IPS-18a (cell line): ENCODE results near the gene FPR2.

Experiments used
- H3K27ac ChIP-seq: one replicate; pipeline ENCODE4 v1.5.1; 2013; ENCODE audit warnings: low read length
- H3K27me3 ChIP-seq: one replicate; pipeline ENCODE4 v1.6.1; 2013; ENCODE audit warnings: mild to moderate bottlenecking, low read length; ENCODE audit not compliant: control insufficient read depth, insufficient read depth
- H3K36me3 ChIP-seq: one replicate; pipeline ENCODE4 v1.6.1; 2013; ENCODE audit warnings: low read depth, low read length; ENCODE audit not compliant: control insufficient read depth
- H3K4me1 ChIP-seq: one replicate; pipeline ENCODE4 v1.6.1; 2013; ENCODE audit warnings: low read depth, low read length; ENCODE audit not compliant: control insufficient read depth
- H3K4me3 ChIP-seq: one replicate; pipeline ENCODE4 v1.5.1; 2013; ENCODE audit warnings: low read length
- H3K9ac ChIP-seq: one replicate; pipeline ENCODE4 v1.6.1; 2013; ENCODE audit warnings: mild to moderate bottlenecking, low read length, moderate library complexity
- H3K9me3 ChIP-seq: one replicate; pipeline ENCODE4 v1.6.1; 2013; ENCODE audit warnings: low read depth, low read length; ENCODE audit not compliant: control insufficient read depth

The FPR2 gene

DNA sequence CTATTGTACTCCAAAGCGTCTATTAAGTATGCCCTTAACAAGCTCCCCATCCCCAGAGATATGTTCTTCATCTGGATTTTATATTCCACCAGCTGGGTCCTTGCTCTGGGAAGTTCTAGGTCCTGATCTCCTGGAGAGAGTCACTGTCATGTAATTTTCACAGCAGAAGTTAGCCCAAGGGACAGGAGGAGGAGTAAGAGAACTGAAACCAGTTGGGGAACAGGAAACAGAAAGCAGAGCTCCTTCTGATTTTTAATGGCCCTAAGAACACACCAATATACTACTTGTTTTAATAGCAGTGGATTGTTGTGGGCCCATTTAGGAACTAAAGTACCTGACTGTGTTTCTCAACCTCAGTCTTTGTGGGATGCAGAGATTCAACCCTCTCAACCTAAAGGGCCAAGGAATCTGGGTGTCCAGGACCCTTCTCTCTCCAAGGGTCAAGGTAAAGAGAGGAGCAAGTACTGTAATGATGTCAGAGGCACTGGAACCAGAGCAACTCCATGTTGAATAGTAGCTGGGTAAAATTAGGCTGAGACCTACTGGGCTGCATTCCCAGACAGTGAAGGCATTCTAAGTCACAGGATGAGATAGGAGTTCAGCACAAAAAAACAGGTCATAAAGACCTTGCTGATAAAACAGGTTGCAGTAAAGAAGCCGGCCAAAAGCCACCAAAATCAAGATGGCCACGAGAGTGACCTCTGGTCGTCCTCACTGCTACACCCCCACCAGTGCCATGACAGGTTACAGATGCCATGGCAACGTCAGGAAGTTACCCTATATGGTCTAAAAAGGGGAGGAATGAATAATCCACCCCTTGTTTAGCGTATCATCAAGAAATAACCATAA is 25.9 kb downstream of the FPR2 start:
- Histone ChIP-seq H3K4me1 (no peaks in the 10 kb centered on the region), H3K27me3 (no peaks in the 10 kb centered on the region), H3K9ac (no peak overlapping the region), H3K9me3 (no peaks in the 10 kb centered on the region), H3K4me3 (no peak overlapping the region), H3K27ac (no peak overlapping the region), H3K36me3 (no peaks in the 10 kb centered on the region)

DNA sequence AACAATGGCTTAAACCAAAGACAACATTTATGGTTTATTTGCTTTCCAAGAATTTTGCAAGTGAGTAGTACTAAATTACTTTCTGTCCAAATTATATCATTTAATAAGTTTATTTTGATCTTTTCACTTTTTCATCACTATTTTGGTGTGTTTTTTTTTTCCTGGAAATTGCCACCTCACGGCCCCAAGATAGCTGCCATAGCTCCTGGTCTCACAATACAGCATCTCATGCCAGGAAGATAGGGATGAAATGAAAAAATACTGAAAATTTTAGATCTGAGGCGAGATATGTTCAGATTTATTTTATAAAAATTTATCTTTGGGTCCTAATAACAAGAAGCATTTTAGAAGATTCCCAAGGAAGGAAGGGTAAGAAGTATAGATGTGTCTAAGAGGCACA is 27.0 kb downstream of the FPR2 start:
- Histone ChIP-seq H3K27me3 (no peaks in the 10 kb centered on the region), H3K9ac (no peak overlapping the region), H3K36me3 (no peaks in the 10 kb centered on the region), H3K9me3 (no peaks in the 10 kb centered on the region), H3K4me3 (no peak overlapping the region), H3K27ac (no peak overlapping the region), H3K4me1 (no peaks in the 10 kb centered on the region)

- no peaks in the 10 kb centered on the region for H3K36me3 ChIP-seq
- H3K27ac ChIP-seq, result no peak overlapping the region
- no peak overlapping the region for H3K4me3 ChIP-seq
- no peaks in the 10 kb centered on the region for H3K9me3 ChIP-seq
- no peaks in the 10 kb centered on the region for H3K27me3 ChIP-seq
- H3K4me1 ChIP-seq, result no peaks in the 10 kb centered on the region
- no peak overlapping the region for H3K9ac ChIP-seq
Observed at GRCh38 chr19:51789061-51789795, 28.2 kb downstream of the FPR2 start.

- no peaks in the 10 kb centered on the region for H3K9me3 ChIP-seq
- no peaks in the 10 kb centered on the region for H3K36me3 ChIP-seq
- no peaks in the 10 kb centered on the region for H3K4me1 ChIP-seq
- H3K4me3 ChIP-seq, result no peak overlapping the region
- no peak overlapping the region for H3K9ac ChIP-seq
- H3K27ac ChIP-seq, result no peak overlapping the region
- no peaks in the 10 kb centered on the region for H3K27me3 ChIP-seq
Observed at GRCh38 chr19:51792932-51793331, 32.0 kb downstream of the FPR2 start.

GRCh38 chr19:51793994-51794393 is 33.0 kb downstream of the FPR2 start:
- Histone ChIP-seq H3K27ac (no peak overlapping the region), H3K36me3 (no peaks in the 10 kb centered on the region), H3K4me3 (no peak overlapping the region), H3K27me3 (no peaks in the 10 kb centered on the region), H3K9me3 (no peaks in the 10 kb centered on the region), H3K4me1 (no peaks in the 10 kb centered on the region), H3K9ac (no peak overlapping the region)

DNA sequence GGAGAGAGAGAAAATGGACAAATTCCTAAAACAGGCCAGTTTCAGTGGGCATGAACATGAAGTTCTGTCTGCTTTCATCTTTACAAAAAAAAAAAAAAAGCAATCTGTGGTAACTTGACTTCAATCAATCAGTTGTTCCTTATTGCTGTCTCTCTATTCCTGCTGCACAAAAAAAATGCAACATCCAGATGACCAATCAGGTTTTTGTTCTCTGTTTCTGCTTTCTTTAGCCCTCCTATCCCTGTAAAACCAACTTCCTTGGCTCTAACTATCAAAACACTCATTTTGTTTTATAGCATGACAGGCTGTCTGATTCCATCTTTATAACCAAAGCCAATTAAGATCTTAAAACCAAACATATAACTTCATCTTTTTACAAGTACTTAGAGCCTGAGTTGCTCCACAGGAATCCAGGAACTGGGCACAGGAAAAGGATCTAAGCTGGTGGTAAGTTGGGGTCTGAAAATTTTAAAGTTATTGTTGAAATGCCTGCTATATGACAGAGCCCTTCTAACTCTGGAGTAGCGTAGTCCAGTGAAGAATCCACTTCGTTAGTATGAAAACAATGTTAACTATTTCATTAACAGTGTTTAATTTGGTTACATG is 34.0 kb downstream of the FPR2 start, which contains the start of gene FPR3:
Gene FPR3 (plus strand): TSS at position 273 of the 606 bp plus-strand sequence. CDS start 28,592 bp downstream, outside the sequence.
- no peak within 1 kb of the TSS for H3K9ac ChIP-seq
- H3K27me3 ChIP-seq, result no peaks in the 10 kb centered on the region
- H3K27ac ChIP-seq, result no peak within 1 kb of the TSS

GRCh38 chr19:51796195-51796679 is 35.3 kb downstream of the FPR2 start:
- H3K4me1 ChIP-seq, result no peaks in the 10 kb centered on the region
- H3K4me3 ChIP-seq, result no peak overlapping the region
- H3K9me3 ChIP-seq, result peaks cover 4% of the 10 kb centered on the region
- no peak overlapping the region for H3K27ac ChIP-seq
- no peaks in the 10 kb centered on the region for H3K36me3 ChIP-seq
- H3K9ac ChIP-seq, result no peak overlapping the region
- H3K27me3 ChIP-seq, result no peaks in the 10 kb centered on the region

More for the DNA sequence above, 34.0 kb downstream of the FPR2 start, which contains the start of gene FPR3:
- no peaks in the 10 kb centered on the region for H3K36me3 ChIP-seq
- no peaks in the 10 kb centered on the region for H3K9me3 ChIP-seq
- no peak within 1 kb of the TSS for H3K4me3 ChIP-seq
- H3K4me1 ChIP-seq, result no peaks in the 10 kb centered on the region

DNA sequence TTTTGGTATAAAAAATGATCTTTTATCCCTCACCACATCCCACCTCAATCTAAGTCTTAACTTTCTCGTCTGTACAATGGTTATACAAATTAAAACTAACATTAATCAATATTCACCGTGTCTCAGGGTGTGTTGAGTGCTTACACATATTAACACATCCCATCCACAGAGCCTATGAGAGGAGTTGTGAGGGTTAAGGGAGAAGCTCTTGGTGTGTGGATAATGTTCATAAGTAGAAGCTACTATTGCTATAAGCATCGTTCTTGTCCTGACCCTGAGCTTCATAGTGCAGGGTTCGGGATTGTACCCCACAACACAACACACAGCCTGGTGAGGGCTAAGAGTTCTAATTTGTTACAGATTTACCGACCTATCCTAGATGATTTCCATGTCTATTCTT is 36.5 kb downstream of the FPR2 start:
- H3K9ac ChIP-seq, result no peak overlapping the region
- H3K9me3 ChIP-seq, result peaks cover 7% of the 10 kb centered on the region
- no peak overlapping the region for H3K27ac ChIP-seq
- no peaks in the 10 kb centered on the region for H3K27me3 ChIP-seq
- no peak overlapping the region for H3K4me3 ChIP-seq
- H3K4me1 ChIP-seq, result no peaks in the 10 kb centered on the region
- no peaks in the 10 kb centered on the region for H3K36me3 ChIP-seq

GRCh38 chr19:51798062-51798461 is 37.1 kb downstream of the FPR2 start:
- H3K27ac ChIP-seq, result no peak overlapping the region
- H3K9ac ChIP-seq, result no peak overlapping the region

DNA sequence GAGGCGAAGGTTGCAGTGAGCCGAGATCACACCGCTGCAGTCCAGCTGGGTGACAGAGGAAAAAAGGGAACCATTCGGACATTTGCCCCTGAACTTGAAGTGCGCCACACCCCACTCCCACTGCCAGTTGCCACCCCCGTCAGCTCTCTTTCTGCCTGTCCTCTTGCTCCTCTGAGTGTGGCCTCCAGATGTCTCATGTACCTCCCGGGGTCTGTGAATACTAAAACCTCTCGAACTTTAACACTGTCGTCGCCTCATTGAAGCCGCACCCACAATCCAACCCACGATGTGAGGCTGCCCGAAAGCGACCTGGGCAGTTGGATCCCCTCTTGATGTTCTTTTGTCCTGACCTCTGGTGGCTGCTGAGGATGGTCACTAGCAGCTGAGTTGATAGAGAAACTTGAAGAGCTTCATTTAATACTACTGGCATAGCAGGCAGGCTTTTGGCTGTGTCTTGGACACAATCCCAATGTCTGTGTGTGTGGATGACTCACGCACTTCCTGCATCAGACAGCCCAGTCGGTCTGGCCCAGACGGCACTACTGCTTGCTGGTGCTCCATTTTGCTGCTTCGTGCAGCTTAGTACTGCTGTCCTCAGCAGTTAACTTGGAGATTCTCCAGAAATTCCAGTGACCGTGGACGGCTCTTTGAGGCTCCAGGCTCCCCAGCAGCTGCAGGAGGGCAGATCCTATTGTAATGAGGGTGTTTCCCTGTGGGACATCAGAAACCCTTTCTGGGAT is 38.2 kb downstream of the FPR2 start:
- H3K9me3 ChIP-seq, result peaks cover 7% of the 10 kb centered on the region
- no peaks in the 10 kb centered on the region for H3K27me3 ChIP-seq
- no peak overlapping the region for H3K9ac ChIP-seq
- H3K27ac ChIP-seq, result no peak overlapping the region
- no peaks in the 10 kb centered on the region for H3K36me3 ChIP-seq
- no peaks in the 10 kb centered on the region for H3K4me1 ChIP-seq
- H3K4me3 ChIP-seq, result no peak overlapping the region

More at GRCh38 chr19:51798062-51798461, 37.1 kb downstream of the FPR2 start:
- H3K36me3 ChIP-seq, result no peaks in the 10 kb centered on the region
- peaks cover 7% of the 10 kb centered on the region for H3K9me3 ChIP-seq
- no peaks in the 10 kb centered on the region for H3K27me3 ChIP-seq
- no peaks in the 10 kb centered on the region for H3K4me1 ChIP-seq
- no peak overlapping the region for H3K4me3 ChIP-seq
